K562 (cell line): Measurements from ENCODE around the gene MYH3. TPM values are rescaled to one million over a fixed set of nuclear protein-coding genes. Genes with fewer than 3 reads are reported as not detected.

Experiments
- ATAC-seq: fragments of 200-7000 bp; cut with Tn5 transposase; 3 replicates; pipeline ENCODE4 v1.9.1; 2020; ENCODE audit warnings: moderate library complexity
- BruUV-seq: library from RNA; stranded (reverse); fragments of 400-500 nt; replicated peaks from 2 replicates; lab custom pipeline; 2021; lab: Mats Ljungman, UMichigan
- CTCF ChIA-PET: fragments of 300-600 bp; formaldehyde crosslinking; extraction: SDS; loops from one replicate; lab custom pipeline; 2021; ENCODE audit warnings: low intra/inter-chr PET ratio; lab: Yijun Ruan, JAX
- POLR2A ChIA-PET: fragments of 300-600, 350-650 bp; sonication (Branson Sonifier 250); formaldehyde crosslinking; extraction: SDS; loops from one replicate; lab custom pipeline; 2021; ENCODE audit warnings: antibody characterized with exemption, inconsistent platforms; lab: Yijun Ruan, JAX
- DNase-seq, 4 experiments: peaks; one replicate each; pipeline versions ENCODE4 v3.0.0 to v3.0.0-alpha.2; 2011 to 2018; ENCODE audit warnings: low spot score in 3 of 4, mixed read lengths in 3 of 4; ENCODE audit errors: extremely low read depth in 1 of 4
- FAIRE-seq: peaks from 2 replicates; lab custom pipeline; 2011; peaks lifted over from hg19 to GRCh38; lab: Jason Lieb, UNC
- H2AFZ ChIP-seq: 2 replicates; pipeline ENCODE4 v1.6.0; 2011; ENCODE audit warnings: low read depth, low read length, control low read depth, inconsistent platforms
- H3K27ac ChIP-seq: fragments of 200-600 bp; 3 replicates; pipeline ENCODE4 v1.8.0; 2011; ENCODE audit warnings: low read depth, mild to moderate bottlenecking, control low read depth, inconsistent platforms, low read length, moderate library complexity, mixed read lengths; ENCODE audit errors: extremely low read depth
- H3K27me3 ChIP-seq, 2 experiments: fragments of 300-600 bp in 1 of 2; 2 replicates in 1 of 2; 3 replicates in 1 of 2; pipeline versions ENCODE4 v1.6.0 to v1.8.0; 2011; ENCODE audit warnings: inconsistent platforms in 2 of 2, low read length in 2 of 2, mild to moderate bottlenecking in 1 of 2, mixed read lengths in 1 of 2, moderate library complexity in 1 of 2; ENCODE audit not compliant: control insufficient read depth in 2 of 2, insufficient read depth in 2 of 2
- H3K36me3 ChIP-seq: fragments of 300-600 bp; 3 replicates; pipeline ENCODE4 v1.8.0; 2011; ENCODE audit warnings: mild to moderate bottlenecking, low read length, inconsistent platforms; ENCODE audit not compliant: control insufficient read depth, insufficient read depth
- H3K4me1 ChIP-seq, 2 experiments: fragments of 200-600 bp in 1 of 2; replicated peaks in 1 of 2; 2 replicates in 1 of 2; 3 replicates in 1 of 2; pipeline versions ENCODE4 v1.5.1 to v1.8.0; 2011; ENCODE audit warnings: inconsistent platforms in 2 of 2, low read length in 2 of 2, mild to moderate bottlenecking in 1 of 2, mixed read lengths in 1 of 2, moderate library complexity in 1 of 2; ENCODE audit not compliant: control insufficient read depth in 2 of 2, insufficient read depth in 2 of 2
- H3K4me2 ChIP-seq: 2 replicates; pipeline ENCODE4 v1.6.1; 2011; ENCODE audit warnings: low read length, control low read depth, inconsistent platforms, mixed read lengths; ENCODE audit not compliant: insufficient read depth
- H3K4me3 ChIP-seq: fragments of 200-600 bp; sonication (generic), shearing (Covaris generic); 2 replicates; pipeline ENCODE4 v1.5.1; 2016; ENCODE audit warnings: control low read depth, inconsistent platforms
- H3K79me2 ChIP-seq: fragments of 200-600 bp; 3 replicates; pipeline ENCODE4 v1.8.0; 2011; ENCODE audit warnings: low read length, inconsistent platforms; ENCODE audit not compliant: control insufficient read depth, insufficient read depth
- H3K9ac ChIP-seq, 2 experiments: 2 replicates each; pipeline versions ENCODE4 v1.6.0 to v1.6.1; 2011; ENCODE audit warnings: low read depth in 2 of 2, low read length in 2 of 2, control low read depth in 1 of 2, inconsistent platforms in 1 of 2, mild to moderate bottlenecking in 1 of 2, mixed read lengths in 1 of 2; ENCODE audit not compliant: insufficient read depth in 1 of 2
- H3K9me1 ChIP-seq: one replicate; pipeline ENCODE4 v1.6.0; 2011; ENCODE audit warnings: inconsistent platforms, mild to moderate bottlenecking, low read length, moderate library complexity; ENCODE audit not compliant: control insufficient read depth, insufficient read depth
- H3K9me3 ChIP-seq: replicated peaks from 2 replicates; pipeline ENCODE4 v1.5.1; 2011; ENCODE audit warnings: low read depth, low read length, inconsistent platforms; ENCODE audit not compliant: control insufficient read depth, insufficient read depth
- H4K20me1 ChIP-seq: replicated peaks from 2 replicates; pipeline ENCODE4 v1.6.1; 2011; ENCODE audit warnings: low read length, inconsistent platforms, mixed read lengths; ENCODE audit not compliant: control insufficient read depth, insufficient read depth
- HDAC6 ChIP-seq: IDR thresholded peaks from 2 replicates; pipeline ENCODE4 v1.6.1; 2012; ENCODE audit warnings: low read depth, mild to moderate bottlenecking, control low read depth, inconsistent platforms, low read length, moderate library complexity
- RAD21 ChIP-seq, 2 experiments: fragments of 250-450 bp in 1 of 2; fragments of 450-650 bp in 1 of 2; sonication (Bioruptor Pico) in 1 of 2; formaldehyde crosslinking in 1 of 2; IDR thresholded peaks in 1 of 2; conservative IDR thresholded peaks in 1 of 2; 2 replicates each; pipeline versions ENCODE4 v1.4.0 to v1.8.0; 2020 to 2022; ENCODE audit warnings: mild to moderate bottlenecking in 2 of 2, moderate library complexity in 1 of 2
- TOE1 ChIP-seq, 2 experiments: fragments of 450-650 bp in 1 of 2; sonication (generic) in 1 of 2; formaldehyde crosslinking in 1 of 2; IDR thresholded peaks; 2 replicates each; pipeline versions ENCODE4 v1.7.1 to v1.8.0; 2016 to 2022; ENCODE audit warnings: borderline replicate concordance in 2 of 2, mild to moderate bottlenecking in 2 of 2, antibody characterized with exemption in 1 of 2, inconsistent platforms in 1 of 2, low read depth in 1 of 2, missing genetic modification reagents in 1 of 2, moderate library complexity in 1 of 2
- ZNF165 ChIP-seq: fragments of 250-450 bp; sonication (Bioruptor Pico); IDR thresholded peaks from 2 replicates; pipeline ENCODE4 v1.4.0; 2020; ENCODE audit warnings: borderline replicate concordance
- WGBS: fragments of 100-300 bp; shearing (Covaris generic); methylation state at CpG from one replicate; pipeline ENCODE4 v1.1.6; 2016; ENCODE audit warnings: low coverage, mixed read lengths; ENCODE audit not compliant: insufficient coverage; ENCODE audit errors: missing lambda C conversion rate; 5-methylcytosine and 5-hydroxymethylcytosine counted together
- in situ Hi-C: fragments of 300-500 bp; cut with MboI; formaldehyde crosslinking; loops from 4 replicates; pipeline ENCODE4 v1.15.0; 2018; ENCODE audit warnings: inconsistent platforms, mixed read lengths
- intact Hi-C: fragments of 100-400 bp; cut with micrococcal nuclease; formaldehyde crosslinking; loops from 2 replicates; pipeline ENCODE4 v1.14.2; 2022
- polyA plus RNA-seq, 8 experiments: library from polyadenylated mRNA; depleted of rRNA in 4 of 8; stranded (reverse) in 5 of 8; unstranded in 3 of 8; fragments of >200 nt; fragmentation: Nextera tagmentation in 2 of 8; fragmentation: Illumina TruSeq in 1 of 8; extraction: Ambion mirVana in 2 of 8; extraction: Trizol in 1 of 8; gene quantifications; 2 replicates each; pipeline versions ENCODE4 v1.2.1 to v1.2.3, GENCODE V29; 2011 to 2014; ENCODE audit warnings: inconsistent platforms in 1 of 8, missing spikeins in 1 of 8
- total RNA-seq, 7 experiments: library from RNA; depleted of rRNA in 6 of 7; stranded (reverse); fragments of >200 nt in 6 of 7; fragmentation: Illumina TruSeq in 2 of 7; extraction: Trizol in 2 of 7; gene quantifications; 2 replicates each; pipeline versions ENCODE4 v1.2.1 to v1.2.3, GENCODE V29; 2011 to 2021; ENCODE audit warnings: low replicate concordance in 1 of 7
- TF ChIP-seq, protein P1 (sequence below): fragments of 250-450 bp; sonication (Bioruptor Pico); IDR thresholded peaks from 2 replicates; pipeline ENCODE4 v1.5.0; 2021; ENCODE audit warnings: mild to moderate bottlenecking, borderline replicate concordance
- TF ChIP-seq, protein P2 (sequence below): IDR thresholded peaks from 2 replicates; pipeline ENCODE4 v1.6.1; 2014; ENCODE audit warnings: antibody characterized with exemption
- TF ChIP-seq, protein P3 (sequence below), 3 experiments: IDR thresholded peaks in 2 of 3; conservative IDR thresholded peaks in 1 of 3; 2 replicates each; pipeline ENCODE4 v1.5.1; 2011 to 2012; ENCODE audit warnings: low read length in 3 of 3, mild to moderate bottlenecking in 3 of 3, control low read depth in 2 of 3, improper control_type of control experiment in 1 of 3, inconsistent platforms in 1 of 3, low read depth in 1 of 3, mixed read lengths in 1 of 3, moderate library complexity in 1 of 3; ENCODE audit not compliant: insufficient read depth in 2 of 3

Gene MYH3
- total and polyA plus RNA-seq, 9 of the 15 experiments (the other 6 are each of a cell fraction or from before 2014, with no cell fraction given), result 0.24 to 0.75 (median 0.40) TPM; not detected in 1

DNA sequence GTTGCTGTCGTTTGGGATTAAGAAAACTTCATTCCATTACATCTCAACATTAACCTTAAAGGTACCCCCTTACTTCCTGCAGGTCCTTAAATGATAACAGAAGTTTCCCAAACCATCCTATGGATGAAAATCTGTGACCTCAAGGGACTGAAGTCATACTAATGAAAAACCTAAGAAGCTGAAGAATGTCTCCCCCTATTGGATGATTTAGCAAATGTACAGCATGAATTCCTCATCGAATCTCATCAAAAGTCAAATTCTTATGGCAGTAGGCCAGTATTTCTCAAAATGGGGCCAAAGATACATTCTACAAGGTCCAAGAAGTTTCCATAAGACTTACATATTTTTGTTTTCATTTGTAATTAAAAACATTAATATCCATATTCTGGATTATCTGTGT, 26.7 kb upstream of the MYH3 start:
- Histone ChIP-seq H3K27ac (no peak overlapping the region), H3K79me2 (peaks cover 16% of the 10 kb centered on the region), H3K36me3 (peaks cover 83% of the 10 kb centered on the region), H3K4me1 (no peaks in the 10 kb centered on the region), H2AFZ (no peak overlapping the region), H3K4me2 (no peak overlapping the region), H3K4me3 (no peak overlapping the region), H3K27me3 (no peaks in the 10 kb centered on the region), H3K9me3 (no peaks in the 10 kb centered on the region; the same call in none of the 2 replicates), H4K20me1 (no peaks in the 10 kb centered on the region), H3K9ac (no peak overlapping the region), H3K9me1 (no peaks in the 10 kb centered on the region)
- WGBS, result 39% methylated on average over 2 of the region's 2 CpGs
- intact Hi-C loops (no loop called here), in situ Hi-C loops (no loop called here)
- ATAC-seq (no peak), DNase-seq (peak in 3 of 4 experiments; percentile 14 to 26 (median 25)), FAIRE-seq (no peak)
- TF ChIP-seq, protein P1, sequence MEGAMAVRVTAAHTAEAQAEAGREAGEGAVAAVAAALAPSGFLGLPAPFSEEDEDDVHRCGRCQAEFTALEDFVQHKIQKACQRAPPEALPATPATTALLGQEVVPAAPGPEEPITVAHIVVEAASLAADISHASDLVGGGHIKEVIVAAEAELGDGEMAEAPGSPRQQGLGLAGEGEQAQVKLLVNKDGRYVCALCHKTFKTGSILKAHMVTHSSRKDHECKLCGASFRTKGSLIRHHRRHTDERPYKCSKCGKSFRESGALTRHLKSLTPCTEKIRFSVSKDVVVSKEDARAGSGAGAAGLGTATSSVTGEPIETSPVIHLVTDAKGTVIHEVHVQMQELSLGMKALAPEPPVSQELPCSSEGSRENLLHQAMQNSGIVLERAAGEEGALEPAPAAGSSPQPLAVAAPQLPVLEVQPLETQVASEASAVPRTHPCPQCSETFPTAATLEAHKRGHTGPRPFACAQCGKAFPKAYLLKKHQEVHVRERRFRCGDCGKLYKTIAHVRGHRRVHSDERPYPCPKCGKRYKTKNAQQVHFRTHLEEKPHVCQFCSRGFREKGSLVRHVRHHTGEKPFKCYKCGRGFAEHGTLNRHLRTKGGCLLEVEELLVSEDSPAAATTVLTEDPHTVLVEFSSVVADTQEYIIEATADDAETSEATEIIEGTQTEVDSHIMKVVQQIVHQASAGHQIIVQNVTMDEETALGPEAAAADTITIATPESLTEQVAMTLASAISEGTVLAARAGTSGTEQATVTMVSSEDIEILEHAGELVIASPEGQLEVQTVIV (CRISPR knock-in tag), result no peak
- TF ChIP-seq, protein P2, sequence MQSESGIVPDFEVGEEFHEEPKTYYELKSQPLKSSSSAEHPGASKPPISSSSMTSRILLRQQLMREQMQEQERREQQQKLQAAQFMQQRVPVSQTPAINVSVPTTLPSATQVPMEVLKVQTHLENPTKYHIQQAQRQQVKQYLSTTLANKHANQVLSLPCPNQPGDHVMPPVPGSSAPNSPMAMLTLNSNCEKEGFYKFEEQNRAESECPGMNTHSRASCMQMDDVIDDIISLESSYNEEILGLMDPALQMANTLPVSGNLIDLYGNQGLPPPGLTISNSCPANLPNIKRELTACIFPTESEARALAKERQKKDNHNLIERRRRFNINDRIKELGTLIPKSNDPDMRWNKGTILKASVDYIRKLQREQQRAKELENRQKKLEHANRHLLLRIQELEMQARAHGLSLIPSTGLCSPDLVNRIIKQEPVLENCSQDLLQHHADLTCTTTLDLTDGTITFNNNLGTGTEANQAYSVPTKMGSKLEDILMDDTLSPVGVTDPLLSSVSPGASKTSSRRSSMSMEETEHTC, result no peak
- TF ChIP-seq TOE1 (IDR thresholded peaks at IDR 0.05; ENCODE audit: borderline replicate concordance), result no peak
- TF ChIP-seq TOE1 (CRISPR knock-in tag; IDR thresholded peaks at IDR 0.05; ENCODE audit: borderline replicate concordance, low read depth), result no peak
- TF ChIP-seq, protein P3, sequence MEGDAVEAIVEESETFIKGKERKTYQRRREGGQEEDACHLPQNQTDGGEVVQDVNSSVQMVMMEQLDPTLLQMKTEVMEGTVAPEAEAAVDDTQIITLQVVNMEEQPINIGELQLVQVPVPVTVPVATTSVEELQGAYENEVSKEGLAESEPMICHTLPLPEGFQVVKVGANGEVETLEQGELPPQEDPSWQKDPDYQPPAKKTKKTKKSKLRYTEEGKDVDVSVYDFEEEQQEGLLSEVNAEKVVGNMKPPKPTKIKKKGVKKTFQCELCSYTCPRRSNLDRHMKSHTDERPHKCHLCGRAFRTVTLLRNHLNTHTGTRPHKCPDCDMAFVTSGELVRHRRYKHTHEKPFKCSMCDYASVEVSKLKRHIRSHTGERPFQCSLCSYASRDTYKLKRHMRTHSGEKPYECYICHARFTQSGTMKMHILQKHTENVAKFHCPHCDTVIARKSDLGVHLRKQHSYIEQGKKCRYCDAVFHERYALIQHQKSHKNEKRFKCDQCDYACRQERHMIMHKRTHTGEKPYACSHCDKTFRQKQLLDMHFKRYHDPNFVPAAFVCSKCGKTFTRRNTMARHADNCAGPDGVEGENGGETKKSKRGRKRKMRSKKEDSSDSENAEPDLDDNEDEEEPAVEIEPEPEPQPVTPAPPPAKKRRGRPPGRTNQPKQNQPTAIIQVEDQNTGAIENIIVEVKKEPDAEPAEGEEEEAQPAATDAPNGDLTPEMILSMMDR (IDR thresholded peaks at IDR 0.05 in 2 of 3, conservative IDR thresholded peaks at IDR 0.05 in 1 of 3; ENCODE audit: insufficient read depth in 2 of 3, low read depth in 1 of 3, low read length in 3 of 3), result peak; percentile 21 to 37 (median 33); a peak in 3 of 6 replicates
- no peak for TF ChIP-seq HDAC6
- no peak for TF ChIP-seq ZNF165 (CRISPR knock-in tag)
- 0 out of 4 replicates have a peak, but pooled peaks of 1 of the 2 experiments have one; percentile 13 for TF ChIP-seq RAD21 (CRISPR knock-in tag; conservative IDR thresholded peaks at IDR 0.05 in 1 of 2, IDR thresholded peaks at IDR 0.05 in 1 of 2)
- BruUV-seq, result no TSS peak
- POLR2A ChIA-PET, result interaction anchor here (0.8 kb wide), 1 partner anchor 12 kb away, joined by 4 read pairs; no protein-coding TSS in a partner anchor
- CTCF ChIA-PET, result interaction anchor here (0.9 kb wide), 1 partner anchor 54 kb away, joined by 3 read pairs; no protein-coding TSS in a partner anchor
